Right ventricle myocardium superior (tissue), 1 donor: ENCODE data around the gene FOS. TPM values are rescaled to one million over a fixed set of nuclear protein-coding genes. Genes with fewer than 3 reads are reported as not detected.
"Not testable (repeated sequence)": the region's sequence is repeated elsewhere in the genome, so short reads cannot be mapped to it uniquely, and the experiment has no call there.

Experiments used
- ATAC-seq: fragments of 200-7000 bp; cut with Tn5 transposase; one replicate; pipeline ENCODE4 v1.9.1; 2020; ENCODE audit warnings: mild to moderate bottlenecking; ENCODE audit not compliant: poor library complexity
- DNase-seq: peaks from one replicate; pipeline ENCODE4 v3.0.0-alpha.2; 2020
- intact Hi-C: fragments of 100-400 bp; cut with DNase I; formaldehyde crosslinking; loops from one replicate; pipeline ENCODE4 v1.11.2; 2022
- long read RNA-seq: library from polyadenylated mRNA; unstranded; transcript quantifications from one replicate; pipeline ENCODE4 v2.0.0, GENCODE V29; 2021
- total RNA-seq: library from RNA; stranded (reverse); fragmentation: NEBNext Ultra II Directional; extraction: Animal tissue kit (Norgen Biotek cat#: 25700); gene quantifications from one replicate; pipeline ENCODE4 v1.2.1, GENCODE V29; 2021
- donor health status: DM: no; HTN: yes; CAD: no; lungs with severe emphysema.

Gene FOS
- 11.9 TPM for total RNA-seq
- long read RNA-seq, transcript FOS-201 (4 exons, 2,158 nt), result major isoform, 6 of 7 reads
- long read RNA-seq, partial matches to known transcripts, result 0 of 7 reads
- long read RNA-seq, other reads (novel, unspliced or antisense), result 0 of 7 reads

- DNase-seq (peak; percentile 95), ATAC-seq (peak; percentile 85)
- intact Hi-C loops, result no loop called here
Observed at GRCh38 chr14:75278422-75279152, at the start of gene FOS. Gene FOS (plus strand): TSS chr14:75278828. CDS start chr14:75278983, 155 bp downstream.

GRCh38 chr14:75229661-75230139, 48.9 kb upstream of the FOS start:
- ATAC-seq (peak; percentile 4), DNase-seq (no peak)
- intact Hi-C loops, result no loop called here

GRCh38 chr14:75230140-75230792, 48.4 kb upstream of the FOS start:
- intact Hi-C loops, result no loop called here
- ATAC-seq, result peak; percentile 85
- peak; percentile 79 for DNase-seq

GRCh38 chr14:75231320-75231719, 47.3 kb upstream of the FOS start:
- no peak for DNase-seq
- intact Hi-C loops, result no loop called here
- ATAC-seq, result no peak

GRCh38 chr14:75232191-75232590, 46.4 kb upstream of the FOS start:
- DNase-seq, result no peak
- intact Hi-C loops, result no loop called here
- no peak for ATAC-seq

GRCh38 chr14:75232597-75232996, 46.0 kb upstream of the FOS start:
- DNase-seq (no peak), ATAC-seq (no peak)
- intact Hi-C loops, result no loop called here

- ATAC-seq, result no peak
- intact Hi-C loops, result no loop called here
- peak; percentile 65 for DNase-seq
Observed at GRCh38 chr14:75234173-75235115, 44.2 kb upstream of the FOS start.

- DNase-seq, ATAC-seq, intact Hi-C loops: not testable (repeated sequence)
Observed at GRCh38 chr14:75235198-75235597, 43.4 kb upstream of the FOS start.

GRCh38 chr14:75236467-75236866, 42.2 kb upstream of the FOS start:
- no peak for DNase-seq
- ATAC-seq, result no peak
- intact Hi-C loops, result no loop called here

GRCh38 chr14:75236901-75237419, 41.7 kb upstream of the FOS start:
- DNase-seq (no peak), ATAC-seq (peak; percentile 1)
- intact Hi-C loops, result no loop called here

- ATAC-seq (peak; percentile 15), DNase-seq (no peak)
- intact Hi-C loops, result no loop called here
Observed at GRCh38 chr14:75238756-75239455, 39.7 kb upstream of the FOS start.

GRCh38 chr14:75240781-75241180, 37.8 kb upstream of the FOS start:
- intact Hi-C loops, result no loop called here
- ATAC-seq (no peak), DNase-seq (no peak)

- DNase-seq, result peak; percentile 50
- intact Hi-C loops, result no loop called here
- peak; percentile 14 for ATAC-seq
Observed at GRCh38 chr14:75242546-75243273, 35.9 kb upstream of the FOS start.

- intact Hi-C loops, result no loop called here
- no peak for ATAC-seq
- DNase-seq, result no peak
Observed at GRCh38 chr14:75244121-75244520, 34.5 kb upstream of the FOS start.

- intact Hi-C loops, result no loop called here
- DNase-seq (no peak), ATAC-seq (no peak)
Observed at GRCh38 chr14:75246546-75247285, 31.9 kb upstream of the FOS start.

GRCh38 chr14:75247286-75247922, 31.2 kb upstream of the FOS start:
- intact Hi-C loops, result no loop called here
- ATAC-seq (no peak), DNase-seq (no peak)
